HG02759 (cell line): ENCODE measurements around the gene SHH.

Experiments used
- ATAC-seq: cut with Tn5 transposase; IDR thresholded peaks from one replicate; pipeline ENCODE4 v1.9.1; 2021; ENCODE audit warnings: mild to moderate bottlenecking, moderate library complexity; ENCODE audit not compliant: unreplicated experiment

Gene SHH

GRCh38 chr7:155807789-155808548, 4.3 kb downstream of the SHH start:
- ATAC-seq, result no peak

DNA sequence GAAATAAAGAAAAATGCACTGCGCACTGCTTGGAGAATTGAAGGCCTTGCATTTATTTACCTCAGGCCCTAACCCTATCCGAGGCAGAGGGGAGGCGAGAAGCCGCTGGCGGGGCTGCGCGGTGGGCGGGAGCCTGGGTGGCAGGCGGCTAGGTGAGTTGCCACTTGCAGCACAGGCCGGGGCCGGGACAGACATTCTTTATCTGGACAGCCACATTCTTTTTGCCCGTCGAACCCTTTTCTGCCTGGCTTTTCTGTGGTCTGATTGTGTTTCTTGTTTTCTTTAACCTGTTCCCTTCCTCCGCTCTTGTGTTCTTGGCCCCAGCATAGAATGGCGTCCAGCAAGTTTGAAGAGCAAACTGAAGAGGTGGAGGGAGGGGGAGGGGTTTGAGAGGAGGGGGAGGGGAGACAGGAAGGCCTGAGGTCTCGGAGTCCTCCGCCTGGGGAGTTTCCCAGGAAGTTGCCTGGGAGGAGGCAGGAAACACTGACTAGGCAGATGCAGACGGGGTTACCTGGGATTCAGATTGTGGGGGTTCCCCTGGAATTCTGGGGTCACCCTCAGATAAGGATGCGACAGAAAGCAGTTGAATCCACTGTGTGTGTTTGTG, 5.1 kb downstream of the SHH start:
- no peak for ATAC-seq

DNA sequence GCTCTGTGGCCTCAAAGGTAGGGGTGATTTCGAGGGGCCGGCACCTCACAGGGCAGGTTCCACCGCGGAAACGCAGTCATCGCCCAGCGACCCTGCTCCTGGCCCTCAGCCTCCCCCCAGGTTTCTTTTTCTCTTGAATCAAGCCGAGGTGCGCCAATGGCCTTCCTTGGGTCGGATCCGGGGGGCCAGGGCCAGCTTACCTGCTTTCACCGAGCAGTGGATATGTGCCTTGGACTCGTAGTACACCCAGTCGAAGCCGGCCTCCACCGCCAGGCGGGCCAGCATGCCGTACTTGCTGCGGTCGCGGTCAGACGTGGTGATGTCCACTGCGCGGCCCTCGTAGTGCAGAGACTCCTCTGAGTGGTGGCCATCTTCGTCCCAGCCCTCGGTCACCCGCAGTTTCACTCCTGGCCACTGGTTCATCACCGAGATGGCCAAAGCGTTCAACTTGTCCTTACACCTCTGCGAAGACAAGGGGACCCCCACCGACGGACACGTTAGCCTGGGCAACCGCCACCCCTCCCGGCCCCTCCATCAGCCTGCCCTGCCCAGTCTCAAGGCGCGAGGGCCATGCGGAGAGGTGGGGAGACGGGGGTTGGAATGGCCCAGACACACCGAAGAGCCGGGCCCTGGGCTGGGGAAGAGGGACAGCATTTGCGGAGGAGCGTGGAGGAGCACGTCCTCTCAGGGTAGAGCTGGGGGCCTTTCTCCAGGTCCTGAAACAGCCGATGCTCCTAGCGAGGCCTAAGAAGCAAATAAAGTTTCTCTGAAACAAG, 6.0 kb downstream of the SHH start:
- no peak for ATAC-seq

DNA sequence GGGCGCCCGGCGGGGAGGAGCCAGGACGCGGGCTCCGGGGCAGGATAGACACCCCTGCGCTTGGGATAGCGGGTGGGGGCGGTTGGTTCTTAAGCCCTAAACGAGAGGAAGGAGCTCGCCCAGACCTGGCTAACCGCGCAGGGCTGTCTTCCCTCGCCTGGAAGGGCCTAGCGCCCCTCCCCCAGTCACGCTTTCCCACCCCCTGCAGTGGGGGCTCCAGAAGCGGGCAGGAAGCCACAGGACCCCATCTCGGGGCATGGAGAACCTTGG, 6.5 kb downstream of the SHH start:
- ATAC-seq, result no peak

DNA sequence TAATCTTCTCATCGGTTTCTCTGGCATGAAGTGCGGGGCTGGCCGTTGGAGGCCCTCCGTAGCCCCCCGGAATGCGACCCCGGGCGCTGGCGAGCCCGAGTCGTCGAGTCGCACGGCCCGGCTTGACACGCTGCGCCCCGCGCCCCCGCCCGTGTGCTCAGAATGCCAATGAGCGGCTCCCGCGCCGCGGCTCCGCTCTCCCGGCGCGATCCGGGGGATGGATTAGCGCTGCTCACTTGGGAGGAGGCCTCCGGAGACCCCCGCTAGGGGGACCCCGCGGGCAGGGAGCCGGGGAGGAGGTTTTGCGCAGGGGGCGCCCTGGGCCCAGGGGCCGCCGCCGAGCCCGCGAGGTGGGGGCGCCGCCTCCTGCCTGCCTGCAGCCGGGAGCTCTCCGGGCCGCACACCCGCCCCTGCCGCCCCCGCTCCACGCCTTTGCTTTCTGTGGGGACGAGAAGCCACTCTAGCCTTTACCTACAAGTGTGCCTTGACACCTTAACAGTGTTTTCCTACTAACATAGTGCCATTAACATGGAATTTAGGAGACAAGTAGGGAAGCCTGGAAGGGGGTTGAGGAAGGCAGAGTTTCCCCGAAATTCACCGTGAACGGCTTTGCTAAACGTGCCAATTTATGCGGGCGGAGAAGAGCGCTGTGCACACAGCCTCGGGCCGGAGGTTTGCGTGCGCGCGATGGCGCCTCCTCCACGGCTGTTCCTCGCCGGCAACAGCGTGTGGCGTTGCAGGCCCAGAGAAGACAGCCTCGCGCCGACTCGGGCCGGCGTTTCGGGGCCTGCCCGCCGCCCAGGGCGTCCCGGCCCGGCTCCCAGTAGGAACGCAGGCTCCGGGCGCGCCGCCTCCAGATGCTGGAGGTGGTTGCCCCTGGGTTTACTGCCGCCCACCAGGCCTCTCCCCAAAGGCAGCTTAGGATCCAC, 7.1 kb downstream of the SHH start:
- peak; percentile 46 for ATAC-seq

DNA sequence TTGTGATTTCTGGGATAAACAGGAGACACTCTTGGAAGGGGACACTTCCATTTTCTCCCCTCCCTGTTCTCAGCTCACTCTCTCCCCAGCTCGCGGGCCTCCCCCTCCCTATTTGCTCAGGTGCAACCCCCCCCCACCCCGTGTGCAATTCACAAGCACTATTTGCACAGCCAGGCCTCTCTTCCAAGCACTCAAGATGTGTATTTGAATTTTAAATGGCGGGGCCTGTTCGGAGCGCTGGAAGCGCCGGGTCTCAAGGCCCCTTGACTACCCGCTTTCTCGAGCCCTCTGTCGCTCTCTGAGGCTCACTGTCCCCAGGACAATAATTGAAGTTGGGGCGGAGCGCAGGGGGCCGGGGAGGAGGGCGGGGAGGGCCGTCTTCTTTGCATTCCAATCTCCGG, 7.8 kb downstream of the SHH start:
- no peak for ATAC-seq

DNA sequence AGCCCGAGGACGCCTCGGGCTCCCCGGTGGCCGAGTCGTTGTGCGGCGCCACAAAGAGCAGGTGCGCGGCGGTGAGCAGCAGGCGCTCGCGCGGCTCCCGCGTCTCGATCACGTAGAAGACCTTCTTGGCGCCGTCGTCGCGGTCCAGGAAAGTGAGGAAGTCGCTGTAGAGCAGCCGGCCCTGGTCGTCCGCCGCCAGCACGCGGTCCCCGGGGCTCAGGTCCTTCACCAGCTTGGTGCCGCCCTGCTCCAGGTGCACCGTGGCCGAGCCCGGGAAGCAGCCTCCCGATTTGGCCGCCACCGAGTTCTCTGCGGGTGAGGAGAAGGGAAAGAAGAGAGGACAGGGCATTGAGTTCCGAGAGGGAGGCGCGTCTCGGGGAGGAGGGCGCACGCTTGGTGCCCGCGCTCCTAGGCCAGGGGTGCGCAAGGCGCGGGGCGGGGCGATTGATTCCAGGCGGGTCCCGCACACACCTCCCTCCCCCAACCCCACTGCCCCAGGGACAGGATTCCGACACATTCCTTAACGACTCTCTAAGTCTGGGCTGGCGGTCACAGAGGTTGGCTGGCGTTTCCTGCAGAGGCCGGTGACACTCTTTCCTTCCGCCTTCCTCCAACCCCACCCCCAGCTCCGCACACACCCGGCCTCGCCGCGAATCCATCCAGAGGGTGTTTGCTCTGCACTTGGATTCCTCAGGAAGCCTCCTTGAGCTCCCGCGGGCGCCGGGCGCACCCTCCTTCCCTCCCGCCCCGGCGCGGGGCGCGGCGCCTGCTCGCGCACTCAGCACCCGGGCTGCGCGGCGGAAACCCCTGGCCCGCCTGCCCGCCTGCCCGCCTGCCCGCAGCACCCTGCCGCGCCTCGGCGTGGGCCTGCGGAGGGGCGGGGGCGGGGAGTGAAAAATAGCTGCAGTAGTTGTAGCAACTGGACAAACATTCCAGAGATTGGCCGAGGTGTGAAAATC, 8.6 kb downstream of the SHH start:
- ATAC-seq, result no peak

- ATAC-seq, result no peak
These were observed 9.3 kb downstream of the SHH start for GRCh38 chr7:155802906-155803417.

GRCh38 chr7:155802291-155802690, 10.0 kb downstream of the SHH start:
- no peak for ATAC-seq

DNA sequence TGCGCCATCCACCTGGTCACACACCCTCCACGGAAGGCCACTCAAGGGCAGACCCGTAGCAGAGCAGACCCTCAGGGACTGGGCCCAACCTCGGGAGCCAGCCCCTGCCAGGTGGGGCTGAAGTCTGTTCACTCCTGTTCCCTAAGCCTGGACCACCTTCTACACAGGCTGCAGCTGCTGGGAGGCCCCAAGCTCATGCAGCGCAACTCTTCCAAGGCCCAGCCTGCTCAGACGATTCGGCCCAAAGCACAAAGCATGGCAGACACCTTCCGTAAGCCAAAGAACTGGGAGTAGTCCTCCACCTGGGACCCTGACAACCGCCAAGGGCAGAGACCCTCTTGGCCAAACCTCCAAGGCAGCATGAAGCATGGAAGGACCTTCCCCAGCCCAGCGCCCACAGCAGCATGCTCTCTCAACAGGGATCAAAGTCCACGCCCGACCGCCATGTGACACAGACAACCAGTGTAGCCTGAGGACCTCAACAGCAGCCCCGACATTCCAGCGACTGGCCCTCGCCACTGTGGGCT, 11.5 kb downstream of the SHH start:
- no peak for ATAC-seq

- ATAC-seq, result no peak
These were observed 12.0 kb downstream of the SHH start for GRCh38 chr7:155800301-155800700.

GRCh38 chr7:155799514-155799913, 12.7 kb downstream of the SHH start:
- ATAC-seq, result no peak

GRCh38 chr7:155798673-155799439, 13.4 kb downstream of the SHH start:
- ATAC-seq, result no peak

- ATAC-seq, result no peak
These were observed 14.7 kb downstream of the SHH start for GRCh38 chr7:155797262-155798250.

DNA sequence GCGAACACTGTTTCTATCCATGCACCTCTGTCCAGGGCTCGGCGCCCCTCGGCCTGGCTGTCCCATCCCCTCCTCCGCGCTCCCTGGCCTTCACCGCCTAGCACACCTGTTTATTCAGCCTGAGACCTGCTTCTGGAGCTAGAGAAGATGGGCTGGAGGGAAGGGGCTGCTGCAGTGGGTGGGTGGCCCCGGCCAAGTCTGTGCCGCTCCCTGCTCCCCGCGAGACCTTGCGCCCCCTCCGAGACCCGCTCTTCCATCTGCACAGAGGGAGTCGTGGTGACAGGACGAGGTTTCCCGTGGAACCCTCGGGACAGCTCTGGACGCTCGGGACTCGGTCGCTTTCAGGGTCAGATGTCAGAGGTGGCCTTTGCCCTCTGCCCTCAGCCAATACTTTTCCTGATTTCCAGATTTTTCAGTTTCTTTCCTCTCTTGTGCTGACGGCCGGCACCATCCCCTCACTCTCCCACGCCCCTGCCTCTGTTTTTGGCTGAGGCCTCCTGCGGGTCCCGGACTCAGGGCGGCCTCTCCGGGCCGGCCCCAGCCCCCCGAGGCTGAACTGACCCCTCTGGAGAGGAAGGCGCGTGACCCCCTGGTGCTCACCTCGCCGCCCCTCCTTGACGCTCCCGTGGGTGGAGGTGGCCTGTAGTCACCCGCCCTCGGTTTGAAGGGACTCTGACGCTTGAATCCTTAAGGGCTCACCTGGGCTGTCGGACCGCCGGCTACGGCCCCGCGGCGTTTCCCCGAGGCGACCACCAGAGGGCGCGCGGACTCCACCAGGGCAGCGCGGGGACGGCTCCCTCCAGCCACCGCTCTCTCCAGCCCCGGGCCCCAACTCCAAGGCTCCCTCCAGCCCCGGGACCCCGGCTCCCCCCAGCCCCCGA, 15.6 kb downstream of the SHH start:
- ATAC-seq, result peak; percentile 89

DNA sequence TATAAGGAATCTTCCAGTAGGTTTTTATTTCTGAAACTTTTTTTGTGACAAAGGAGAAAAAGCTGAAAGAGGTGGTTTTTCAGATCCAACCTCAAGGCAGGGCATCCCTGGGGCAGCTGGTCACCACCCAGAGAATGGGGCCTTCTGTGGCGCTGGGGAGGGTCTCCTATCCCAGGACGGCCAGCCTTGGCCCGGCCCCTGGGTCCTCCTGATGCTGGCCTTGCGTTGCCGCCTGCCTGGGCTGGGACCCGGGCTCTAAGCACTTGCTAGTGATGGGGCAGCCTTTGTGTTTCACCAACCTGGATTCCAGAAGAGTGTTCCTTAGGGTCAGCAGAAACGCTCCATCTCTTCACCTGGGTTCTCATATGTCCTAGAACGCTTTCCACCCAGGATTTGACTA, 16.3 kb downstream of the SHH start:
- ATAC-seq, result no peak

DNA sequence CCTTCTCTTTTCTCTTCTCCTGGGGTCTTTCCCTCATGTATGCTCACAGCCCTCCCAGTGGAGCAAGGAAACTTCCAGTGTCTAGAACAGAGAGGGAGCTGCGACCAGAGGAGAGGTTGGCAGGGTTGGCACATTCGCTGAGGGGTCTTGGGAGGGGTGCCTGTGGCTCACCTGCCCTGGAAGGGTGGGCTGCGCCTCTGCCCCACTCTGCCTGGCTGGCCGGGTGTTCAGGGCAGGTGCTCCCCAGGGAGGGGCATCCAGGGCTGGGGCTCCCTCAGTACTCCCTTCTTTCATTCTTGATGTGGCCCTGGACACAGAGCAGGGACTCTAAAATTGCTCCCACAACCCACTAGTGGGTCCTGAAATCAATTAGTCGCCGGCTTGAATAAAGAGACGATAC, 16.9 kb downstream of the SHH start:
- ATAC-seq, result no peak
